GF-D8 (cell line): ENCODE results near the gene TMEM171.

Experiments used
- DNase-seq: peaks from one replicate; lab custom pipeline; 2025; lab: John Stamatoyannopoulos, UW

TMEM171 gene, protein sequence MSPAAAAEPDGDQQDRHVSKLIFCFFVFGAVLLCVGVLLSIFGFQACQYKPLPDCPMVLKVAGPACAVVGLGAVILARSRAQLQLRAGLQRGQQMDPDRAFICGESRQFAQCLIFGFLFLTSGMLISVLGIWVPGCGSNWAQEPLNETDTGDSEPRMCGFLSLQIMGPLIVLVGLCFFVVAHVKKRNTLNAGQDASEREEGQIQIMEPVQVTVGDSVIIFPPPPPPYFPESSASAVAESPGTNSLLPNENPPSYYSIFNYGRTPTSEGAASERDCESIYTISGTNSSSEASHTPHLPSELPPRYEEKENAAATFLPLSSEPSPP

DNA sequence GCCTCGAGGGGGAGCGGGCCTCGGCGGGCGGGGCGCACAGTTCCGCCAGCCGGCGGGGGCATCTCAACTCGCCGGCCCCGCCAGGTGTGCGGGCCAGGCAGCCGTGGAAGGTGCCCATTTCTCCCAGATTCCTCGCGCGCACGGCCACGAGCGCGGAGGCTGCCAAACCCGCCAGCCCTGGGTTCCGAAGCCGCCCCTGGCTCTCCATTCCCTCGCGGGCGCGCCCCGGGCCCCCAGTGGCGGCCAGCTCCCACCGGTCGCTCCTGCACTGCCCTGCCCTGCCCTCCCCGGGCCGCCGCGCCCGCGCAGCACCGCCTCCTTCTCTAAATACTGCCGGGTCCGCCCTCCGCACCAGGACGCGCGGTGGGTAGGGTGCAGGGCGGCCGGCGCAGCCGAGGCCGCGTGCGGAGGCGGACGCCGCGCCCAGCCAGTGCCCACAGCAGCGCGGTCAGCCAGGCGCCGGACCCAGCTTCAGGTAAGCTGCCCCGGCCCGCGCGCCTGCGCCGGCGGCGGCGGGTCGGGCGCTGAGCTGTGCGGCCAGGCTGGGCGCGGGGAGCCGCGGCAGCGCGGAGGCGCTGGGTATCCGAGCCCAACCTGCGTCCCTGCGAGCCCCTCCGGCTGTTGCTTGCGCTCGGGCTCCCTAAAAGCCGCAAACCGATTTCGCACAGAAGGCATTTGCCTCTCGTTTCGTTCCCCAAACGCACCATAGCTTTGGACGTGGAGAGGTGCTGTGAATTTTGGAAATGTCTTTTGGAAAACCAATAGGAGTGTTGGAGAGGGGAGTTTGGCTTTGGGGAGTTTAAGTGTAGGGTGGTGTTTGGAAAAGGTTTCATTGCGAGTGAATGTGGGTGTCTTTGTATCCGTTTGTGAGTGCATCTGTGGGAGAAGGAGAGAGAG lies at the start of gene TMEM171:
Gene TMEM171, plus strand, starts transcription at position 354 of the 897 bp plus-strand sequence. CDS start 2,799 bp downstream, outside the sequence.
- DNase-seq = no peak

DNA sequence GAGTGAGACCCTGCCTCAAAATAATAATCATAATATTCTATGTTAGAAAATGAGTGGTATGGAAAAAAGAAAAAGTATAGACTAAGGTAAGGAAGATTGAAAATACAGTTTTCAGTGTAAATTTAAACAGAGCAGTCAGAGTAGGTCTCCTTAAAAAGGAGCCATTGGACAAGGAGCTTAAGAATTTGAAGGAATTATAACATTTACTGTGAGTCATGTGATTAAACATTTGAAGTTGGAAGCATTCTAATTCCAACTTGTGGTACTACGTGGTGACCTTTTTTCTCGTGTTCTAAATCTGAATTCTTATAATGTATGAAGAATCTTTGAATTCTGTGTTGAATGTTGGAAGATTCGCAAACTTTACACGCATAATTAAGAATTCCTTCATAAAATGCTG lies 39.3 kb upstream of the TMEM171 start:
- no peak for DNase-seq

DNA sequence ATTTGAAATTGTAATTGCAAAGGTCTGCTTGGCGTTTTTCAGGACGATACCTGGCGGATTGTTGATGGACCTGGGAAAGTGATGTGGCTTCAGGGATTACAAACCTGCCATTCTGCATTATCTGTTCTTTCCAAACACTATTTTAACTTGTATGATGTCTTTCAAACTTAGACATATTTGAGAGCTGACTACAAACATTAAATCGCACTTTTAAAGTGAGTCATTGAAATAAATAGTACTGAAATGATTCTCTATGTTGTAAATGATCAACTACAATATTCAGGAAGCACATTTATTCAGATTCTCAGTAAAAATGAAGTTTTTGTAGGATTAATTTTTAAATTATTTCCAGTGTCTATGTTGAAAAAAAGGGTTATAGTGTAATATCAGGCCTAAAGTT lies 32.3 kb upstream of the TMEM171 start:
- DNase-seq = no peak

DNA sequence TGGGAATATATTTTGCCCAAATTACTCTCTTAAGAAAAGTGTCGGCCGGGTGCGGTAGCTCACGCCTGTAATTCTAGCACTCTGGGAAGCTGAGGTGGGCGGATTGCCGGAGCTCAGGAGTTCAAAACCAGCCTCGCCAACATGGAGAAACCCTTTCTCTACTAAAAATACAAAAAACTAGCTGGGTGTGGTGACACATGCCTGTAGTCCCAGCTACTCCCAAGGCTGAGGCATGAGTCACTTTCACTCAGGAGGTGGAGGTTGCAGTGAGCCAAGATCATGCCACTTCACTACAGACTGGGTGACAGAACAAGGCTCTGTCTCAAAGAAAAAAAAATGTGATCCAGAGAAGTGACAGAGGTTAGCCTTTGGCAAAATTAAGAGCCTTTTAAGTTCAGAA lies 26.4 kb upstream of the TMEM171 start:
- DNase-seq = no peak

DNA sequence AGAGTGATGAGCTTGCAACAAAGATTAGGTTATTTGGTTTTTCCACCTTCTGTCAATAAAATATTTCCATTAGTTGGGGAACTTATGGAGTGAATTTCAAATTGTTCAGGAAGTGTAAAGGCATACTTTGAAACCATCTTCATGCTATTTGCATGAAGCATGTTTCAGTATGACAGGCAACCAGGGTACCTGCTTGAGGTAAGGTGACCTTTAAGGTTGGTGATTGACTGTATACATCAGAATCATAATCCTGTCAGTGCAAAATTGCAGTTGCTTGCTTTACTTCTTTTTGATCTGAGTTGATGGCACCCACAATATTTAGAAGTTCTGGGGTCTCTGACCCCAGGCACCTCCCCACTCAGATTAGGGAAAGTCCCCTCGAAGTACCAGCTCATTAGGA lies 26.0 kb upstream of the TMEM171 start:
- DNase-seq = no peak

DNA sequence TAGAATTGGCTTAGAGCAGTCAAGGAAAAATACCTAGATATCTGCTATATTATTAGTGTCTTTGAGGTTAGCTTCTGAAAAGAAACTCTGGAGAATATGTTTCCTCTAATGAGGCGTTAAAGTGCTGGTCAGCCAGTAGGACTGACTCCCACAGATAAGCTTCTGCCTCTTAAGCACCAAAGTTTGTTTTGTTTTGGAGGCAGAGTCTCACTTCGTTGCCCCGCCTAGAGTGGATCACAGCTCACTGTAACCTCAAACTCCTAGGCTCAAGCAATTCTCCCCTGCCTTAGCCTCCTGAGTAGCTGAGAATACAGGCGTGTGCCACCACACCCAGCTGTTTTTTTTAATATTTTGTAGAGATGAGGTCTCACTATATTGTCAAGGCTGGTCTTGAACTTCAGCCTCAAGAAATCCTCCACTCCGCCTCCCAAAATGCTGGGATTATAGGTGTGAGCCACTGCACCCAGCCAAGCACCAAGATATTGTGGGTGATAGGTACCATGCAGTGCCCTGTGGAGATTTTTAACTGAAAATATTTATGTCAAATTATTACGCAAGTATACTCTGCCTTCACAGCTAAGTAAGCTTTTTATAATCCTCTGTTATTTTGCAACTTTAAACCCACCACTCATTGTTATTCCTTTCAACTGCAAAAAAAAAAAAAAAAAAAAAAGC lies 24.7 kb upstream of the TMEM171 start:
- no peak for DNase-seq

DNA sequence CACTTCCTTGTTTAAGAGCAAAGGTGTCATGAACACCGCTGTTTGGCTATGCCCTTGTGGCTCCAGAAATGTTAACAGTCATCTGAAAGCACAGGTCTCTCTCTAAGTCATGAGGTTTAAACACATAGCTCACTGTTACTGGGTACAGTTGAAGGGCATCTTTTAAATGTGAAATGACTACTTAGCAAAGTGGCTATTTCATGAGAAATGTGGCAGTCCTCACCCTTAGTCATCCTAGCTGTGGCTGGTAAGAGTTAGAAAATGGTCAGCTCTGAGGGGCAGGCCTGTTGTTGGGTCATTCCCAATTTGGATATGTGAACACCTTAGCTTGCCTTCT lies 24.2 kb upstream of the TMEM171 start:
- DNase-seq = no peak

DNA sequence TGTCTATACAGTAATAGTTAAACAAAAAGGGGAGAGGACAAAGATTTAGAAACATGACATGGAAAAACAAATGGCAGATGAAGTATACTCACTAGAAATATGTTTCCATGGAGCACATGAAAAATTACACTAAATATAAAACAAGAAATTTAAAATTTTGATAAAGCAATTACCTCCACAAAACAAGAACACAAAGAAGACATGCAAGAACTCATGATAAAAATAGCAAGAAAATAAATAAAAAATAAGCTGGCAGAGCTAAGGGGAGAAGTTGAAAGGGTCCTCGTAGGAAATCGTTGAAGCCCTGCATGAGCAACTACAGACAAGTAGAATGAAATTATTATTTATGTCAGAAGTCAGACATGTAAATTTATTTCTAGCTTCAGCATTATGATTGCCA lies 22.6 kb upstream of the TMEM171 start:
- no peak for DNase-seq

DNA sequence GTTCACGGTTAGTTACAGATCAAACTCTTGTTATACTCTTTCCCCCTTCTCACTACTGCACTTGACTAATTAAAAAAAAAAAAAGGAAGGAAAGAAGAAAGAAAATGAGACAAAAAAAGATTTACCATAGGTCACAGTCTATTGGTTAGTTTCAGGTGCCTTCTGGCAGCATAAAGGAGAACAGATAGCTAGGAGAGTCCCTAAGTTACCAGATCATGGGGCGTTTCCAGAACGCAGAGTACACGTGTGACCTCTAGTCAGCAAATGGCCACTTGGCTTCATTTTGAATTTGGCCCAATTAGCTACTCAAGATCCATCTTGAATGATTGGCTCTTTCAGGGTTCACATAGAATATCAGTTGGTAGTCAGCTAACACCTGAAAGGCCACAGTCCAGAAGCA lies 20.3 kb upstream of the TMEM171 start:
- no peak for DNase-seq

DNA sequence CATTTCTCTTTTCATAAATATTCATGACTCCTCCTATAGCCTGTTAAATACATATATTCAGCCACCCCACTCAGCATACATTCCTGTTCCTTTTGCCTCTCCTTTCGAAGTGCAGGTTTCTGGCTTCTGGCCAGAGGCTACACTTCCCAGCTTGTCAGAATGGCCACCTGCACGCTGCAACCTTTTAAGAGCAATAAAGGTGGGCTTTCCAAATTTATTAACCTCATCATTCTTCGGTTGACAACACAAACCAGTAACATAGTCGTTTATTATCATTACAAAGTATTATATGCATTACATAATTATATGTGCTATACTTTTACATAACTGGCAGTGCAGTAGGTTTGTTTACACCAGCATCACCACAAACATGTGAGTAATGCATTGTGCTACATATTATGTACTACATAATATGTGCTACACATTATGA lies 16.5 kb upstream of the TMEM171 start:
- DNase-seq = no peak

DNA sequence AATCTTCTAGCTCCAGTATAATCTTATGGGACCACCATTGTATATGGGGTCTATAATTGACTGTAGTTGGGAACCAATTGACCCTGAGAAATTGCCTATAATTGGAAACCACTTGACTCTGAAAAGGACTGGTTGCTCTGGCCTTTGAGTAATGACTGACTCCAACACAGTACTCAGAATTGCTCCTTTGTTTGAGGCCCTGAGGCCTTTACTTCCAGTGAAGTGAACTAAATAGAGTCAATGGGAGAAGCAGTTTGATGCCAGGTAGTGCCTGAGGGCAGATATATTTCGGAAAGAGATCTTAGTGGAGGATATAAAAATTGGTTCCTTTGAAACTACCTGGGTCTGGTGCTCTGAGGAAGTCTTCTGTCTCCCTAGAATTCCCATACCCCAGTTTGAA lies 16.0 kb upstream of the TMEM171 start:
- DNase-seq = no peak

DNA sequence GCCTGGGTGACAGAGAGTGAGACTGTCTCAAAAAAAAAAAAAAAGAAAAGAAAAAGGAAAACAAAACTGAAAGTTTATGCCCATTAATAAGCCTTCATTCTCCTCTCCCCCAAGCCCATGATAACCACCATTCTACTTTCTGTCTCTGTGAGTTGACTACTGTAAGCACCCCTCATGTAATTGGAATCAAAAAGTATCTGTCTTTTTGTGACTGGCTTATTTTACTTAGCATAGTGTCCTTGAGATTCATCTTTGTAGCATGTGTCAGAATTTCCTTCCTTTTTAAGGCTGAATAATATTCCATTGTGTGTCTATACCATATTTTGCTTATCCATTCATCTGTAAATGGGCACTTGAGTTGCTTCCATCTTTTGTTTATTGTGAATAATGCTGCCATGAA lies 14.0 kb upstream of the TMEM171 start:
- DNase-seq = no peak

DNA sequence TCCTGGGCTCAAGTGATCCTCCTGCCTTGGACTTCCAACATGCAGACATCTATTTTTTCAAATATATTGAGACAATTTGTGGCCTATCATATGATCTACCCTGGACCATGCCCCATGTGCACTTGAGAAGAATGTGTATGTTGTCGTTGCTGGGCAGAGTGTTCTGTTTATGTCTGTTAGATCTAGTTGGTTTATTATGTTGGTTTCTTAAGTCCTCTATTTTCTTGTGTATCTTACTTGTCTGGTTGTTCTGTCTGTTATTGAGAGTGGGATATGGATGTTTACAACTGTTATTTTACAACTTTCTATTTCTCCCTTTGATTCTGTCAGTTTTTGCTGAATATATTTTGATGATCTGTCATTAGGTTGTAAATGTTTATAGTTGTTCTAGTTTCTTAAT lies 10.2 kb upstream of the TMEM171 start:
- no peak for DNase-seq

DNA sequence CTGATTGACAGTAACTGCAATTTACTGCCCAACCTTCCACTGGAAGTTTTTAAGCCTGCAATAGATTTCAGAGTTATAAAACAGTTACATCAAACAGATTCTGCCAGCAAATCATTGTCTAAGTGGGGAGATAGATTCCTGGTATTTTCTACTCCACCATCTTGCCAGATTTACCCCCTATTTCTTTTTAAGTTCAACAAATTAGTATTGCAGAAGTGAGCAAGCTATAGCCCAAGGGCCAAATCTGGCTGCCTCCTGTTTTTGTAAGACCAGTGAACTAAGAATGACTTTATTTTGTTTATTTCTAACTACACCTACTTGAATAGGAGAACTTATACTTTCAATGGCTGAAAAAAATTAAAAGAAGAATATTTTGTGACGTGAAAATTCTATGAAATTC lies 8.8 kb upstream of the TMEM171 start:
- no peak for DNase-seq

DNA sequence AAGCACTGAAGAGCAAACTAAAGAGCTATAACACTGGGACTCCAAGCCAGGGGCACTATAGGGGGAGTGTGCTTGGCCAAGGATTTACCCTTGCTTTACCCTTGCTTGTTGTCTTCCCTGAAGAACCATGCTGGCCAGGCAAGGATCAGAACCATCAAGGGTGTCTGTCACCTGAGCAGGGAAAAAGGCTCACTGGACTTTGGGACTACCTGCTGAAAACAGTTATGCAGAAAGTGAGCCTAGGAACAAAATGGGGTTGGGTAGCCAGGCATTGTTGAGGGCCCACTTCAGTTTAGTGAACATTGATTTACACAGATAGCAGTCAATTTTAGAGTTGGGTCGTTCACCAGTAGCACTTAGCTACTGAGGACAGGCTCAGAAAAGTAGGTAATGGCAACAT lies 8.0 kb upstream of the TMEM171 start:
- no peak for DNase-seq

DNA sequence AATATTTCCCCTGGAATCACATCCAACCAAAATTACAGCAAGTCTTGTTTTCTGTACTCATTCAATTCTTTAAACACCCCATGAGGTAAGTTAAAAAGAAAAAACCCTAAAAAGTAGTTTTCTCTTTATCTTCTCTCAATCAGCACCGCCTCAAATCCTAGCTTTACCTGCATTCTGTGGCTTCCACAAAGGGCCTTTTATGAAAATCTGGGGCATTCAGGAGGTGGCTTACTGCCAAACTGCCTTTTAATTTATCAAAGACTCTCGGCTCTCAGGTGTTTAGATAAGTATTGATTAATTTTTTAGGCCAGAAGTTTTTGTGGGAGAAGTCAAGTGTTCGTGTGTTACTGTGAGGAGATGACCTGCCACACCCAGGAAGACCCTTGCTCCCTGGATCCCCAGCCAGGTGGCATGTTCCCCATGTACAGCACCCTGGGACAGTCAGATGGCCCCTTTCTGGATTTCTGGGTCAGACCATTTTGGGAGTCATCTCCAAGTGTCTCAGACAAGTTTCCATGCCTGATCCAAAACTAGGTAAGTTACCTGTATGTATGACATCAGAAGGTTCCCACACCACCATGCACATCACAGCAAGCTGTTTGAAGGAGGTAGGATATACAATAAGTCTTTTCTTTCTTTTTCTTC lies 6.2 kb upstream of the TMEM171 start:
- no peak for DNase-seq

DNA sequence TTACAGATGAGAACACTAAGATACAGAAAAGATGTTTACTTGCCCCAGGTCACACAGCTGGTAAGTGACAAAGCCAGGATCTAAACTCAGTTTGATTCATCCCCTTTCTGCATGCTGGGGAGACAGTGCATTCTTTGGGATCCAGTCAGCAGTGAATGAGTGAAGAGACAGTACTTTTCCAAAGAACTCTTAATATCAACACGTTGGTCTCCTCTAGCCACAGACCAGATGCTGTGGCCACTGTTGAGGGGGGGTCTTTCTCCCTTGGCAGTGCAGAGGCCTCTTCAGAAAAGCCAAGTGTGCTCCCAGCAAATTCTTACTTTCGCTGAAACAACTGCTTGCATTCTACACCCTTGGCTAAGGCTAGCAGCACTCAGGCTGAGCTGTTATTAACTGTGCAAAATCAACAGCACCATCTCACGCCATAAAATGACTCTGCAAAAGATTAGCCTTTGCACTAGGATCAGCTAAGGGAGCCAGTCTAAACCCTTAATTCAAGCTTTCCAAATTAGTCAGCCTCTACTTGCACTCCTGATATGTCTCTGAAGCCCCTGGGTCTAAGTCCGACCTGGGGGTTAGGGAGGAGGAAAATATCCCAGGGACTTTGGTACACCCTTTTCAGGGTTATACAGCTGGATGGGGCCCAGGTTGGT lies 4.8 kb upstream of the TMEM171 start:
- no peak for DNase-seq

DNA sequence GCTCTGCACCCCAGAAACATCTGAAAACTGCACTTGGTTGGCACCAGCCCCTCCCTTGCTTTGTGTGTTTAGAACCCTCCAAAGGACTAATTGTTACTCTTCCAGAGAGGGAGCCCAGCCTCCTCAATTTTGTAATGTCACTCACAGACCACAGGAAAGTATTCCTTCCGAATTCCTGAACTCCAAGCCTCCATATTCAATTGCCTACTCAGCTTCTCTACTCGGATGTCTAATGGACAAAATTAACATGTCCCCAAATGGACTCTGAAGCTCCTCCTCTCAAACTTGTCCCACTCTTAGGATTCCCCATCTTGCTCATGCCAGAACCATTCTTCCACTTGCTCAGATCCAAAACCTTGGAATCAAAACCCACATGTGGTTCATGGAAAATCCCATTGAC lies 3.9 kb upstream of the TMEM171 start:
- no peak for DNase-seq

DNA sequence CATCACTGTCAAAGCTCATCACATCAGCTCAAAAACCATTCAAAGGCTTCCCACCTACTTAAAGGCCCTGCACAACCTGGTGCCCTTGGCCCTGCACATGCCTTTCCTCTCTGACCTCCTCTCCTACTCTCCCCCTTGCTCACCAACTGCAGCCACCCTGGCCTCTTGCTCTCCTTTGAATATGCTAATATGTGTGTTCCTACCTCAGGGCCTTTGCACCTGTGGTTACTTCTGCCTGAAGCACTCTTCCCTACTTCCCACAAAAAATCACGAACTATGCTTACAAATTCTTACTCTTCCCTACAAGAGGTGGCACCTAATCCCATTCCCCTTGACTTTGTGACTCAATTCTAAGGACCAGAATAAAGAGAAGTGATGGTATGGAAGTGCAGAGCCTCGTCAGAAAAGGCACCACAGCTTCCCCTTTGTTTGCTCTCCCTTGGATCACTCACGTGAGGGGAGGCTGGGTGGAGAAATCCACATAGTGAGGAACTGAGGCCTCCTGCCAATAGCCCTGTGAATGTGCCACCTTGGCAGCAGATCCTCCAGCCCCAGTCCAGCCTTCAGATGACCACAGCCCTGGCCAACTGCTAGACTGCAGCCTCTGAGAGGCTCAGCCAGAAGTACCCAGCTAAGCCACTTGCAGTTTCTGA lies 3.2 kb upstream of the TMEM171 start:
- DNase-seq = no peak

DNA sequence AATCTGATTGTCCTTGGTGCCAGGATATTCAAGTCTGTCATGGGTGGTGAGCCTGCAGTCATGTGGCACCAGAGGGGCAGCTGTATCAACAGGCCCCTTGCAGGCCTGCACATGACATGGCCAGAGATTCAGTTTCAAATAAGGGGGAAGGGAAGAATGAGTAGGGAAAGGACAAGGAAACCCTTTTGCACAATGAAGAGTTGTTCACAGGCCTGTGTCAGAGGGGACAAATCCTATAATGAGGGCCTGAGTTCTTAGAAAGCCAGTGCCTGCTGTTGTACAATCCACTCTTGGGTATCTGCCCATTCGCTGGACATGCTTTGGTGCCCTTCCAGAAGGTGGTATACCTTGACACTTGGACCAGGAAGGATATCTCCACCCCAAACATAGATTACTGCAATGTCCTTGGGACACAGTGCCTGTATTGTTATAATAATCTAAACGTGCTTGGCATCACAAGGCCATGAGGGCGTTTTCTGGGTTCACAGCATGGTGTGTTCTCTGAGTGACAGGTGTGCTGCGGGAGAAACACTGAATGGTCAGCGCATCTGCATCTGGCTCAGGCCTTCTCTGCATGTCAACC lies 1.9 kb upstream of the TMEM171 start:
- no peak for DNase-seq
